Chondrocyte (in vitro differentiated cells): ENCODE measurements around the gene CST7. TPM values are rescaled to one million over a fixed set of nuclear protein-coding genes. Genes with fewer than 3 reads are reported as not detected.

Experiments
- DNase-seq: peaks from one replicate; pipeline ENCODE4 v3.0.0; 2021; ENCODE audit warnings: mixed read lengths, low spot score
- H3K27ac Mint-ChIP-seq: one replicate; pipeline ENCODE4 v1.8.0; 2021; ENCODE audit warnings: mild to moderate bottlenecking, moderate library complexity, mixed read lengths; ENCODE audit not compliant: unreplicated experiment
- H3K27me3 Mint-ChIP-seq: 2 replicates; pipeline ENCODE4 v1.8.0; 2021; ENCODE audit warnings: low read depth, mixed read lengths
- H3K36me3 Mint-ChIP-seq: 2 replicates; pipeline ENCODE4 v1.8.0; 2021; ENCODE audit warnings: low read depth, mixed read lengths
- H3K4me1 Mint-ChIP-seq: 2 replicates; pipeline ENCODE4 v1.8.0; 2021; ENCODE audit warnings: low read depth, mild to moderate bottlenecking, mixed read lengths
- H3K4me3 Mint-ChIP-seq: one replicate; pipeline ENCODE4 v1.8.0; 2021; ENCODE audit warnings: mild to moderate bottlenecking, moderate library complexity, mixed read lengths; ENCODE audit not compliant: unreplicated experiment
- H3K9me3 Mint-ChIP-seq: 2 replicates; pipeline ENCODE4 v1.8.0; 2021; ENCODE audit warnings: low read depth, mixed read lengths
- CTCF ChIP-seq: fragments of 200-600 bp; sonication (generic); IDR thresholded peaks from 2 replicates; pipeline ENCODE4 v1.5.0; 2021; ENCODE audit warnings: antibody characterized with exemption, mild to moderate bottlenecking, moderate library complexity
- total RNA-seq: library from RNA; stranded (reverse); gene quantifications from 3 replicates; pipeline ENCODE4 v1.2.1, GENCODE V29; 2021

Gene CST7
- total RNA-seq, 1 donor from 2014 or later = not detected

GRCh38 chr20:24933266-24933908, 15.7 kb upstream of the CST7 start:
- Mint-ChIP-seq H3K27ac (no peak overlapping the region), H3K27me3 (peaks cover 2% of the 10 kb centered on the region), H3K4me1 (peaks cover 15% of the 10 kb centered on the region), H3K36me3 (no peaks in the 10 kb centered on the region), H3K9me3 (peaks cover 5% of the 10 kb centered on the region), H3K4me3 (no peak overlapping the region)
- no peak for DNase-seq
- no peak for TF ChIP-seq CTCF

- peaks cover 5% of the 10 kb centered on the region for H3K9me3 Mint-ChIP-seq
- H3K4me3 Mint-ChIP-seq = no peak overlapping the region
- H3K4me1 Mint-ChIP-seq = peaks cover 15% of the 10 kb centered on the region
- no peaks in the 10 kb centered on the region for H3K36me3 Mint-ChIP-seq
- H3K27me3 Mint-ChIP-seq = peaks cover 2% of the 10 kb centered on the region
- no peak for TF ChIP-seq CTCF
- no peak for DNase-seq
- no peak overlapping the region for H3K27ac Mint-ChIP-seq
These were observed 14.9 kb upstream of the CST7 start for GRCh38 chr20:24934101-24934661.

GRCh38 chr20:24934716-24935115, 14.4 kb upstream of the CST7 start:
- peaks cover 15% of the 10 kb centered on the region for H3K4me1 Mint-ChIP-seq
- peaks cover 5% of the 10 kb centered on the region for H3K9me3 Mint-ChIP-seq
- DNase-seq = no peak
- H3K27me3 Mint-ChIP-seq = peaks cover 1% of the 10 kb centered on the region
- no peak for TF ChIP-seq CTCF
- H3K36me3 Mint-ChIP-seq = no peaks in the 10 kb centered on the region
- H3K27ac Mint-ChIP-seq = no peak overlapping the region
- H3K4me3 Mint-ChIP-seq = no peak overlapping the region

GRCh38 chr20:24935140-24935539, 13.9 kb upstream of the CST7 start:
- DNase-seq = no peak
- TF ChIP-seq CTCF = no peak
- Mint-ChIP-seq H3K36me3 (no peaks in the 10 kb centered on the region), H3K4me3 (no peak overlapping the region), H3K9me3 (peaks cover 5% of the 10 kb centered on the region), H3K27ac (no peak overlapping the region), H3K4me1 (peaks cover 15% of the 10 kb centered on the region), H3K27me3 (no peaks in the 10 kb centered on the region)

- no peak for DNase-seq
- no peaks in the 10 kb centered on the region for H3K36me3 Mint-ChIP-seq
- no peak for TF ChIP-seq CTCF
- H3K27me3 Mint-ChIP-seq = no peaks in the 10 kb centered on the region
- H3K4me3 Mint-ChIP-seq = no peak overlapping the region
- H3K9me3 Mint-ChIP-seq = peaks cover 12% of the 10 kb centered on the region
- peaks cover 15% of the 10 kb centered on the region for H3K4me1 Mint-ChIP-seq
- no peak overlapping the region for H3K27ac Mint-ChIP-seq
These were observed 13.1 kb upstream of the CST7 start for GRCh38 chr20:24935766-24936525.
